Transverse colon (tissue), 4 donors: ENCODE measurements around the gene FGD4.

Experiments
- CTCF ChIP-seq, 5 experiments: fragments of 200-600 bp in 3 of 5; fragments of 450-650 bp in 2 of 5; sonication (generic) in 3 of 5; IDR thresholded peaks; 1 replicate in 2 of 5; 2 replicates in 3 of 5; pipeline ENCODE4 v1.5.1; 2016 to 2017; ENCODE audit warnings: antibody characterized with exemption in 5 of 5, inconsistent platforms in 3 of 5, mild to moderate bottlenecking in 2 of 5, moderate library complexity in 1 of 5
- EP300 ChIP-seq: sonication (generic); formaldehyde crosslinking; IDR thresholded peaks from one replicate; pipeline ENCODE4 v1.6.1; 2017; ENCODE audit warnings: antibody characterized with exemption, low read depth
- POLR2A ChIP-seq: fragments of 450-650 bp; IDR thresholded peaks from one replicate; pipeline ENCODE4 v1.6.1; 2016; ENCODE audit warnings: antibody characterized with exemption, mild to moderate bottlenecking, moderate library complexity
- POLR2AphosphoS5 ChIP-seq, 3 donors: sonication (generic); formaldehyde crosslinking; IDR thresholded peaks; one replicate each; pipeline ENCODE4 v1.6.1; 2016; ENCODE audit warnings: antibody characterized with exemption in 3 of 3

- TF ChIP-seq CTCF (IDR thresholded peaks at IDR 0.05) (no peak), EP300 (no peak), POLR2A (no peak), POLR2AphosphoS5 (IDR thresholded peaks at IDR 0.05) (no peak)
Measured at GRCh38 chr12:32440120-32440865, 40.9 kb downstream of the FGD4 start.
